Measurements from ENCODE around the gene NPSR1.
"Not testable (repeated sequence)": the region's sequence is repeated elsewhere in the genome, so short reads cannot be mapped to it uniquely, and the experiment has no call there.

Gene NPSR1

GRCh38 chr7:34875481-34875880 lies 217.5 kb downstream of the NPSR1 start:
- no peak overlapping the region for H3K4me3 ChIP-seq (ENCODE audit: low read depth, low read length)
- DNase-seq (ENCODE audit: low read depth): no peak
- TF ChIP-seq CTCF (conservative IDR thresholded peaks at IDR 0.05; ENCODE audit: low read depth, low read length): no peak

GRCh38 chr7:34878944-34879735 lies 221.1 kb downstream of the NPSR1 start:
- DNase-seq (ENCODE audit: low read depth): not testable (repeated sequence)

GRCh38 chr7:34879871-34880270 lies 221.9 kb downstream of the NPSR1 start:
- no peak overlapping the region for H3K4me3 ChIP-seq (ENCODE audit: low read depth, low read length)
- DNase-seq (ENCODE audit: low read depth): no peak
- no peak for TF ChIP-seq CTCF (conservative IDR thresholded peaks at IDR 0.05; ENCODE audit: low read depth, low read length)

More at GRCh38 chr7:34878944-34879735, 221.1 kb downstream of the NPSR1 start:
- not testable (repeated sequence) for H3K4me3 ChIP-seq (ENCODE audit: low read depth, low read length)

GRCh38 chr7:34883855-34884254 lies 225.8 kb downstream of the NPSR1 start:
- DNase-seq (ENCODE audit: low read depth); H3K4me3 ChIP-seq (ENCODE audit: low read depth, low read length): not testable (repeated sequence)

- no peak for TF ChIP-seq CTCF (conservative IDR thresholded peaks at IDR 0.05; ENCODE audit: low read depth, low read length)
- no peak overlapping the region for H3K4me3 ChIP-seq (ENCODE audit: low read depth, low read length)
- no peak for DNase-seq (ENCODE audit: low read depth)
These were observed 228.8 kb downstream of the NPSR1 start for GRCh38 chr7:34886856-34887255.

GRCh38 chr7:34889951-34890350 lies 231.9 kb downstream of the NPSR1 start:
- H3K4me3 ChIP-seq (ENCODE audit: low read depth, low read length): no peak overlapping the region
- no peak for DNase-seq (ENCODE audit: low read depth)
- no peak for TF ChIP-seq CTCF (conservative IDR thresholded peaks at IDR 0.05; ENCODE audit: low read depth, low read length)

- no peak for TF ChIP-seq CTCF (conservative IDR thresholded peaks at IDR 0.05; ENCODE audit: low read depth, low read length)
- DNase-seq (ENCODE audit: low read depth): no peak
- H3K4me3 ChIP-seq (ENCODE audit: low read depth, low read length): no peak overlapping the region
These were observed 237.2 kb downstream of the NPSR1 start for GRCh38 chr7:34895202-34895601.

All from choroid plexus epithelial cell (primary cell).